ENCODE measurements around the gene FAM107B.

Gene FAM107B

GRCh38 chr10:14476641-14477407, 297.9 kb downstream of the FAM107B start:
- in situ Hi-C loops (cut with MboI; ENCODE audit: low sequenced_read_pairs): no loop called here

- in situ Hi-C loops (cut with MboI; ENCODE audit: low sequenced_read_pairs): no loop called here
Observed at GRCh38 chr10:14476006-14476405, 298.7 kb downstream of the FAM107B start.

- in situ Hi-C loops (cut with MboI; ENCODE audit: low sequenced_read_pairs): no loop called here
Observed at GRCh38 chr10:14474656-14475055, 300.0 kb downstream of the FAM107B start.

GRCh38 chr10:14470920-14471319, 303.8 kb downstream of the FAM107B start:
- in situ Hi-C loops (cut with MboI; ENCODE audit: low sequenced_read_pairs): no loop called here

GRCh38 chr10:14468726-14469125, 306.0 kb downstream of the FAM107B start:
- in situ Hi-C loops (cut with MboI; ENCODE audit: low sequenced_read_pairs): no loop called here
